Esophagus muscularis mucosa (tissue), 4 donors: ENCODE measurements around the gene AMOTL1. TPM values are rescaled to one million over a fixed set of nuclear protein-coding genes. Genes with fewer than 3 reads are reported as not detected.

ENCODE experiments used
- DNase-seq: peaks from one replicate; pipeline ENCODE4 v3.0.0-alpha.2; 2017; ENCODE audit errors: extremely low spot score
- H3K27ac ChIP-seq, 4 donors: fragments of 200-600 bp; sonication (generic); replicated peaks in 1 of 4; 1 replicate in 3 of 4; 2 replicates in 1 of 4; pipeline ENCODE4 v1.5.1; 2016 to 2019; ENCODE audit warnings: mild to moderate bottlenecking in 1 of 4
- H3K27me3 ChIP-seq, 4 donors: fragments of 200-600 bp; sonication (generic); one replicate each; pipeline versions ENCODE4 v1.5.1 to v1.6.0; 2016 to 2019
- H3K36me3 ChIP-seq, 4 donors: fragments of 200-600 bp; sonication (generic); one replicate each; pipeline ENCODE4 v1.5.1; 2016 to 2019
- H3K4me1 ChIP-seq, 4 donors: fragments of 200-600 bp; sonication (generic); one replicate each; pipeline ENCODE4 v1.5.1; 2016 to 2019
- H3K4me3 ChIP-seq, 4 donors: fragments of 200-600 bp; sonication (generic); 1 replicate in 2 of 4; 2 replicates in 2 of 4; pipeline ENCODE4 v1.5.1; 2016 to 2019; ENCODE audit warnings: mild to moderate bottlenecking in 4 of 4, moderate library complexity in 1 of 4
- H3K9me3 ChIP-seq, 4 donors: fragments of 200-600 bp; sonication (generic); 1 replicate in 3 of 4; 2 replicates in 1 of 4; pipeline ENCODE4 v1.5.1; 2016 to 2019
- EP300 ChIP-seq: sonication (generic); formaldehyde crosslinking; IDR thresholded peaks from one replicate; pipeline ENCODE4 v1.6.1; 2017; ENCODE audit warnings: antibody characterized with exemption
- POLR2A ChIP-seq: fragments of 450-650 bp; IDR thresholded peaks from one replicate; pipeline ENCODE4 v1.6.1; 2017; ENCODE audit warnings: antibody characterized with exemption, moderate library complexity, mild to moderate bottlenecking, low read depth
- POLR2AphosphoS5 ChIP-seq, 2 donors: sonication (generic); formaldehyde crosslinking; IDR thresholded peaks; one replicate each; pipeline ENCODE4 v1.6.1; 2017; ENCODE audit warnings: antibody characterized with exemption in 2 of 2
- WGBS: methylation state at CpG from one replicate; pipeline ENCODE4 v1.1.5; 2018; 5-methylcytosine and 5-hydroxymethylcytosine counted together
- intact Hi-C: fragments of 100-400 bp; cut with DNase I; formaldehyde crosslinking; loops from one replicate; pipeline ENCODE4 v1.15.1; 2023
- total RNA-seq, 4 donors: library from RNA; depleted of rRNA; stranded (reverse); fragments of >200 nt; gene quantifications; one replicate each; pipeline versions ENCODE4 v1.1.0 to v1.2.1, GENCODE V29; 2016
- TF ChIP-seq, protein P1 (sequence below), 3 experiments: fragments of 200-600 bp in 2 of 3; fragments of 450-650 bp in 1 of 3; sonication (generic) in 2 of 3; IDR thresholded peaks; one replicate each; pipeline ENCODE4 v1.5.1; 2017 to 2019; ENCODE audit warnings: antibody characterized with exemption in 3 of 3, mild to moderate bottlenecking in 2 of 3, moderate library complexity in 1 of 3

AMOTL1 gene
- total RNA-seq, 4 donors from 2014 or later = 172 to 259 (median 182) TPM

DNA sequence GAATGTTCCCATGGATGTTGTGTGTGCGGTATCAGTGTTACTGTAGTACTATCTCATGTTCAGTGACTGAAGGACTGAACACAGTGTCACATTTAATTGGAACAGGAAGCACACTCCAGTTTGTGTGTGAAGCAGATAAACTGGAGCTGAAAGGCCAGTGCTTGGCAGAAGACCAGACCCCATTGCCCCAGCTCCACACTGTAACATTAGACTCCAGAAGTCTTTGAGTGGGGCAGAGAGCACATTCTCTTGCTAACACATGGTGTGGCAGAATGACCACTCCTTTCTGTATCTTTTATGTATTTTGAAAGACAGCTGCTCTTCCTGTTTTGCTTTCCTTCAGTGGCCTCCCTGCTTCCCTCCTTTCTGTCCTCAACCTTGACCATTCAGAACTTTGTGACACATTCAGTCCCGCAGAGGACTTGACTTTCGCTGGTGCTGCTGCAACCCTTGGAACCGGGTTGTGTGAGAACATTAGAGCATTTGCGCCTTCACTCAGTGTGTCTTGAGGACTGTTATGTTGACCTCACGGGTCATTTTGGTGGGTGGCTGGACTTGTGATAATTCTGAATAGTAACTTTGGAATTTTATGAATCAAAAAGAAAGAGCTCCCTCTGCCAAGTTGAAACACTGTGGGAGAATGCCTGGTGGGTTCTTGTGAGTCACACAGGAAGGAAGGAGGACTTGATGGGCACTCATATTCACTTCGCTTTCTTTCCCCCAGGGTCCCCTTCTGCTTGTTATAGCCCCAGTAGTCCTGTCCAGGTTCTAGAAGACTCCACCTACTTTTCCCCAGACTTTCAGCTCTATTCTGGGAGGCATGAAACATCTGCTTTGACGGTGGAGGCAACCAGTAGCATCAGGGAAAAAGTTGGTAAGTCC is 26.4 kb downstream of the AMOTL1 start:
- H3K4me3 ChIP-seq = peak overlapping the region in 2 of 4 donors; percentile 2 to 19
- peak overlapping the region; percentile 49 to 65 (median 62) for H3K27ac ChIP-seq
- H3K36me3 ChIP-seq = peaks cover 0 to 4% (median 3%) of the 10 kb centered on the region in 4 donors
- H3K4me1 ChIP-seq = peaks cover 33 to 97% (median 92%) of the 10 kb centered on the region in 4 donors
- no peaks in the 10 kb centered on the region for H3K27me3 ChIP-seq
- no peaks in the 10 kb centered on the region for H3K9me3 ChIP-seq
- 44% methylated on average over 8 of the region's 8 CpGs for WGBS
- DNase-seq = no peak
- intact Hi-C loops = loop anchor here (5.0 kb wide), 1 partner anchor 83 kb away; no protein-coding TSS in a partner anchor
- TF ChIP-seq EP300 (no peak), POLR2A (no peak), POLR2AphosphoS5 (IDR thresholded peaks at IDR 0.05) (peak in 1 of 2 donors; percentile 48)
- TF ChIP-seq, protein P1, sequence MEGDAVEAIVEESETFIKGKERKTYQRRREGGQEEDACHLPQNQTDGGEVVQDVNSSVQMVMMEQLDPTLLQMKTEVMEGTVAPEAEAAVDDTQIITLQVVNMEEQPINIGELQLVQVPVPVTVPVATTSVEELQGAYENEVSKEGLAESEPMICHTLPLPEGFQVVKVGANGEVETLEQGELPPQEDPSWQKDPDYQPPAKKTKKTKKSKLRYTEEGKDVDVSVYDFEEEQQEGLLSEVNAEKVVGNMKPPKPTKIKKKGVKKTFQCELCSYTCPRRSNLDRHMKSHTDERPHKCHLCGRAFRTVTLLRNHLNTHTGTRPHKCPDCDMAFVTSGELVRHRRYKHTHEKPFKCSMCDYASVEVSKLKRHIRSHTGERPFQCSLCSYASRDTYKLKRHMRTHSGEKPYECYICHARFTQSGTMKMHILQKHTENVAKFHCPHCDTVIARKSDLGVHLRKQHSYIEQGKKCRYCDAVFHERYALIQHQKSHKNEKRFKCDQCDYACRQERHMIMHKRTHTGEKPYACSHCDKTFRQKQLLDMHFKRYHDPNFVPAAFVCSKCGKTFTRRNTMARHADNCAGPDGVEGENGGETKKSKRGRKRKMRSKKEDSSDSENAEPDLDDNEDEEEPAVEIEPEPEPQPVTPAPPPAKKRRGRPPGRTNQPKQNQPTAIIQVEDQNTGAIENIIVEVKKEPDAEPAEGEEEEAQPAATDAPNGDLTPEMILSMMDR (IDR thresholded peaks at IDR 0.05) = no peak

GRCh38 chr11:94795476-94796189 is 27.5 kb downstream of the AMOTL1 start:
- Histone ChIP-seq H3K4me3 (no peak overlapping the region), H3K27ac (peak overlapping the region; percentile 46 to 64 (median 54)), H3K4me1 (peaks cover 38 to 97% (median 92%) of the 10 kb centered on the region in 4 donors), H3K9me3 (no peaks in the 10 kb centered on the region), H3K36me3 (peaks cover 0 to 16% (median 12%) of the 10 kb centered on the region in 4 donors), H3K27me3 (no peaks in the 10 kb centered on the region)
- 74% methylated on average over 3 of the region's 3 CpGs for WGBS
- intact Hi-C loops = no loop called here
- no peak for DNase-seq
- TF ChIP-seq, protein P1 (IDR thresholded peaks at IDR 0.05) = no peak
- TF ChIP-seq EP300 (no peak), POLR2AphosphoS5 (IDR thresholded peaks at IDR 0.05) (no peak), POLR2A (no peak)

DNA sequence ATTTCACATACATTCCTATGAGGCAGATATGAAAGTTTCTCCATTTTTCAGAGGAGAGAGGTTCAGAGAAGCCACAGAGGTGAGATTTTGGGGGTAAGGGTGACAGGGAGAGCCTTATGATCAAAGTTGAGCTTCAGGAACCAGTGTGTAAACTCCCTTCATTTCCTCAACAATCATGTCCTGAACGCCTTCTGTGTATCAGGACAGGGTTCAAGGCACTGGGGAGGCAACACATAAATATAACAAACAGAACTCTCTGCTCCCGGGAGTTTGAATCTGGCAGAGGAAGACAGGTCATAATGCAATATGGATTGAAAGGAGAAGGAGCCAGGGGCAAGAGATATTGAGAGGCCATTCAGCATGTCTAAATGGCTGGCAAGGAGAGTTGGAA is 28.0 kb downstream of the AMOTL1 start:
- intact Hi-C loops = no loop called here
- Histone ChIP-seq H3K9me3 (no peaks in the 10 kb centered on the region), H3K36me3 (peaks cover 0 to 21% (median 15%) of the 10 kb centered on the region in 4 donors), H3K4me3 (no peak overlapping the region), H3K27ac (peak overlapping the region in 3 of 4 donors; percentile 34 to 64 (median 46)), H3K27me3 (no peaks in the 10 kb centered on the region), H3K4me1 (peaks cover 43 to 97% (median 92%) of the 10 kb centered on the region in 4 donors)
- TF ChIP-seq POLR2AphosphoS5 (IDR thresholded peaks at IDR 0.05) (no peak), EP300 (no peak)
- 72% methylated on average over 2 of the region's 2 CpGs for WGBS
- no peak for DNase-seq

DNA sequence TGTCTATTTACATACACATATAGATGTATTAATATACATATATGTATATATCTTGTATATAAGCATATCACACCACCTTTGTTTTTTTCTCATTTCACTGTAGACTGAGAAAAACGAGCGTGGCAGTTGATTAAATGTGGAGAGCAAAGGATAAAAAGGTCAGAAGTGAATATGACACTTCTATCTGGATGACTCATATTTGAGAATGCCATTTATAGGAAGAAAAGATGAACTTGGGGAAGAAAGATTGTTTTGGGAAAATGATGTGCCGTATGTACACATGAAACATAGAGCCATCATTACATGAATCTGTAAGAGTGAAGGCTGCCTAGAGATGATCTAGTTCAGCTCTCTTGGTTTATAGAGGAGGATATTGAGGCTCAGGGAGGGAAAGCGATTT is 28.7 kb downstream of the AMOTL1 start:
- no peak for DNase-seq
- TF ChIP-seq POLR2AphosphoS5 (IDR thresholded peaks at IDR 0.05) = no peak
- TF ChIP-seq, protein P1 (IDR thresholded peaks at IDR 0.05) = no peak
- H3K36me3 ChIP-seq = peaks cover 0 to 25% (median 16%) of the 10 kb centered on the region in 4 donors
- H3K9me3 ChIP-seq = no peaks in the 10 kb centered on the region
- intact Hi-C loops = no loop called here
- no peak overlapping the region for H3K4me3 ChIP-seq
- peak overlapping the region in 3 of 4 donors; percentile 34 to 64 (median 46) for H3K27ac ChIP-seq
- 71% methylated on average over 4 of the region's 4 CpGs for WGBS
- no peaks in the 10 kb centered on the region for H3K27me3 ChIP-seq
- peaks cover 44 to 97% (median 94%) of the 10 kb centered on the region in 4 donors for H3K4me1 ChIP-seq

- Histone ChIP-seq H3K9me3 (no peaks in the 10 kb centered on the region), H3K4me1 (peaks cover 28 to 96% (median 95%) of the 10 kb centered on the region in 4 donors), H3K4me3 (no peak overlapping the region), H3K27ac (peak overlapping the region; percentile 39 to 65 (median 54)), H3K27me3 (no peaks in the 10 kb centered on the region), H3K36me3 (peaks cover 0 to 39% (median 23%) of the 10 kb centered on the region in 4 donors)
- intact Hi-C loops = no loop called here
- WGBS = 89% methylated on average over 17 of the region's 17 CpGs
- no peak for DNase-seq
- TF ChIP-seq, protein P1 (IDR thresholded peaks at IDR 0.05) = no peak
- TF ChIP-seq POLR2AphosphoS5 (IDR thresholded peaks at IDR 0.05) (no peak), EP300 (no peak), POLR2A (no peak)
Measured at GRCh38 chr11:94799726-94800125, 31.6 kb downstream of the AMOTL1 start.
